HG03565 (cell line): ENCODE results near the gene ARL15.

Experiments used
- ATAC-seq: cut with Tn5 transposase; IDR thresholded peaks from one replicate; pipeline ENCODE4 v1.9.1; 2021; ENCODE audit warnings: mild to moderate bottlenecking, moderate library complexity; ENCODE audit not compliant: unreplicated experiment

Gene ARL15

GRCh38 chr5:54162184-54162583, 148.2 kb downstream of the ARL15 start:
- ATAC-seq: no peak

- no peak for ATAC-seq
Observed at GRCh38 chr5:54160329-54160728, 150.0 kb downstream of the ARL15 start.

GRCh38 chr5:54159893-54160195, 150.5 kb downstream of the ARL15 start:
- no peak for ATAC-seq

- ATAC-seq: peak; percentile 59
Observed at GRCh38 chr5:54159153-54159892, 151.1 kb downstream of the ARL15 start.

GRCh38 chr5:54156577-54156976, 153.8 kb downstream of the ARL15 start:
- no peak for ATAC-seq

GRCh38 chr5:54150841-54151240, 159.5 kb downstream of the ARL15 start:
- ATAC-seq: no peak

GRCh38 chr5:54148858-54149257, 161.5 kb downstream of the ARL15 start:
- no peak for ATAC-seq

GRCh38 chr5:54148067-54148845, 162.1 kb downstream of the ARL15 start:
- ATAC-seq: no peak

- no peak for ATAC-seq
Observed at GRCh38 chr5:54146916-54147315, 163.5 kb downstream of the ARL15 start.

GRCh38 chr5:54146390-54146789, 164.0 kb downstream of the ARL15 start:
- ATAC-seq: no peak

GRCh38 chr5:54140247-54140840, 170.0 kb downstream of the ARL15 start:
- no peak for ATAC-seq

GRCh38 chr5:54136516-54137440, 173.6 kb downstream of the ARL15 start:
- no peak for ATAC-seq

- ATAC-seq: no peak
Observed at GRCh38 chr5:54135042-54135441, 175.3 kb downstream of the ARL15 start.

- no peak for ATAC-seq
Observed at GRCh38 chr5:54133917-54134316, 176.5 kb downstream of the ARL15 start.

- no peak for ATAC-seq
Observed at GRCh38 chr5:54120473-54120872, 189.9 kb downstream of the ARL15 start.

- ATAC-seq: no peak
Observed at GRCh38 chr5:54117957-54118356, 192.4 kb downstream of the ARL15 start.

GRCh38 chr5:54115735-54116403, 194.5 kb downstream of the ARL15 start:
- no peak for ATAC-seq

- no peak for ATAC-seq
Observed at GRCh38 chr5:54113060-54113459, 197.3 kb downstream of the ARL15 start.

GRCh38 chr5:54109626-54110330, 200.6 kb downstream of the ARL15 start:
- ATAC-seq: no peak

- no peak for ATAC-seq
Observed at GRCh38 chr5:54108136-54108535, 202.2 kb downstream of the ARL15 start.
